HCT116 (cell line): ENCODE measurements around the gene HLA-DRB1. TPM values are rescaled to one million over a fixed set of nuclear protein-coding genes. Genes with fewer than 3 reads are reported as not detected.

Experiments
- ATAC-seq: fragments of 200-7000 bp; cut with Tn5 transposase; 2 replicates; pipeline ENCODE4 v1.9.1; 2020; ENCODE audit warnings: mild to moderate bottlenecking, moderate library complexity
- BruUV-seq: library from RNA; stranded (reverse); fragments of 400-500 nt; replicated peaks from 2 replicates; lab custom pipeline; 2021; lab: Mats Ljungman, UMichigan
- CTCF ChIA-PET: fragments of 300-600 bp; sonication (Branson Sonifier 250); formaldehyde crosslinking; loops from one replicate; lab custom pipeline; 2021; ENCODE audit warnings: antibody characterized with exemption; lab: Charles Lee
- POLR2A ChIA-PET: fragments of 300-600, 350-600 bp; sonication (Branson Sonifier 250); formaldehyde crosslinking; loops from one replicate; lab custom pipeline; 2021; ENCODE audit warnings: antibody characterized with exemption; lab: Charles Lee
- RAD21 ChIA-PET, 2 experiments: fragments of 300-600 bp; sonication (Branson Sonifier 250); formaldehyde crosslinking; loops; one replicate each; lab custom pipeline; 2023; ENCODE audit warnings: low total read pairs in 2 of 2; ENCODE audit not compliant: uncharacterized antibody in 2 of 2, unreplicated experiment in 2 of 2, low non-redundant PET in 1 of 2; lab: Charles Lee
- DNase-seq: peaks from one replicate; pipeline ENCODE4 v3.0.0-alpha.2; 2010; ENCODE audit warnings: low read depth, low spot score
- H2AFZ ChIP-seq: fragments of 200-600 bp; shearing (Covaris generic), sonication (generic); 2 replicates; pipeline ENCODE4 v1.6.1; 2017; ENCODE audit warnings: low read depth, mixed run types, mixed read lengths, antibody characterized with exemption, low read length; ENCODE audit not compliant: poor library complexity, severe bottlenecking
- H3K27ac ChIP-seq: 2 replicates; pipeline ENCODE4 v1.5.1; 2012; ENCODE audit warnings: low read depth, low read length
- H3K27me3 ChIP-seq: fragments of 200-600 bp; sonication (generic); 2 replicates; pipeline ENCODE4 v1.6.1; 2016; ENCODE audit warnings: mixed run types, low read length, mixed read lengths; ENCODE audit not compliant: insufficient read depth
- H3K36me3 ChIP-seq, 2 experiments: fragments of 200-500 bp in 1 of 2; fragments of 200-600 bp in 1 of 2; sonication (Bioruptor generic) in 1 of 2; sonication (generic) in 1 of 2; 2 replicates each; pipeline versions ENCODE4 v1.5.1 to v1.6.1; 2014 to 2016; ENCODE audit warnings: low read length in 2 of 2, inconsistent platforms in 1 of 2, mixed read lengths in 1 of 2, mixed run types in 1 of 2; ENCODE audit not compliant: insufficient read depth in 2 of 2, control insufficient read depth in 1 of 2
- H3K4me1 ChIP-seq, 2 experiments: fragments of 200-600 bp in 1 of 2; sonication (generic) in 1 of 2; 2 replicates each; pipeline versions ENCODE4 v1.5.1 to v1.6.1; 2012 to 2017; ENCODE audit warnings: low read length in 2 of 2, inconsistent platforms in 1 of 2, mild to moderate bottlenecking in 1 of 2, mixed read lengths in 1 of 2, mixed run types in 1 of 2, moderate library complexity in 1 of 2; ENCODE audit not compliant: insufficient read depth in 2 of 2, control insufficient read depth in 1 of 2
- H3K4me2 ChIP-seq: fragments of 200-600 bp; sonication (generic); 2 replicates; pipeline ENCODE4 v1.6.1; 2017; ENCODE audit warnings: mixed run types, low read length, mixed read lengths
- H3K4me3 ChIP-seq, 2 experiments: fragments of 200-600 bp in 1 of 2; sonication (generic) in 1 of 2; replicated peaks in 1 of 2; 2 replicates each; pipeline ENCODE4 v1.5.1; 2011 to 2016; ENCODE audit warnings: low read length in 2 of 2, control low read depth in 1 of 2, low read depth in 1 of 2, mild to moderate bottlenecking in 1 of 2, mixed read lengths in 1 of 2, mixed run types in 1 of 2
- H3K79me2 ChIP-seq: fragments of 200-600 bp; sonication (generic); 2 replicates; pipeline ENCODE4 v1.6.1; 2017; ENCODE audit warnings: mild to moderate bottlenecking, mixed run types, low read length, moderate library complexity, mixed read lengths; ENCODE audit not compliant: insufficient read depth
- H3K9ac ChIP-seq: fragments of 200-600 bp; sonication (generic); 2 replicates; pipeline ENCODE4 v1.6.1; 2016; ENCODE audit warnings: low read length, mixed read lengths
- H3K9me2 ChIP-seq: fragments of 200-600 bp; sonication (generic), shearing (Covaris generic); 2 replicates; pipeline ENCODE4 v1.6.1; 2017; ENCODE audit warnings: mixed run types, mild to moderate bottlenecking, moderate library complexity; ENCODE audit not compliant: insufficient read depth
- H3K9me3 ChIP-seq, 2 experiments: fragments of 200-500 bp in 1 of 2; fragments of 200-600 bp in 1 of 2; sonication (Bioruptor generic) in 1 of 2; sonication (generic) in 1 of 2; 2 replicates each; pipeline ENCODE4 v1.6.1; 2014 to 2017; ENCODE audit warnings: low read length in 2 of 2, mixed read lengths in 2 of 2, inconsistent platforms in 1 of 2, low read depth in 1 of 2, mild to moderate bottlenecking in 1 of 2, mixed run types in 1 of 2, moderate library complexity in 1 of 2; ENCODE audit not compliant: control insufficient read depth in 1 of 2, insufficient read depth in 1 of 2
- H4K20me1 ChIP-seq: fragments of 200-600 bp; sonication (generic), shearing (Covaris generic); 2 replicates; pipeline ENCODE4 v1.6.1; 2017; ENCODE audit warnings: mixed run types, mild to moderate bottlenecking, moderate library complexity; ENCODE audit not compliant: insufficient read depth
- ATF3 ChIP-seq: IDR thresholded peaks from 2 replicates; pipeline ENCODE4 v1.6.1; 2012
- CBX3 ChIP-seq: IDR thresholded peaks from 2 replicates; pipeline ENCODE4 v1.6.1; 2012; ENCODE audit warnings: low read depth
- CEBPB ChIP-seq: IDR thresholded peaks from 2 replicates; pipeline ENCODE4 v1.6.1; 2012; ENCODE audit warnings: low read depth
- EGR1 ChIP-seq: IDR thresholded peaks from 2 replicates; pipeline ENCODE4 v1.6.1; 2012; ENCODE audit warnings: low read depth
- ELF1 ChIP-seq: IDR thresholded peaks from 2 replicates; pipeline ENCODE4 v1.6.1; 2012; ENCODE audit warnings: low read depth, borderline replicate concordance
- EZH2 ChIP-seq: fragments of 200-600 bp; sonication (generic); IDR thresholded peaks from 2 replicates; pipeline ENCODE4 v1.6.1; 2017; ENCODE audit warnings: antibody characterized with exemption, mixed run types
- EZH2phosphoT487 ChIP-seq: fragments of 200-600 bp; IDR thresholded peaks from 2 replicates; pipeline ENCODE4 v1.6.1; 2018; ENCODE audit warnings: antibody characterized with exemption, borderline replicate concordance
- FOSL1 ChIP-seq: IDR thresholded peaks from 2 replicates; pipeline ENCODE4 v1.6.1; 2012; ENCODE audit warnings: low read depth
- JUND ChIP-seq: IDR thresholded peaks from 2 replicates; pipeline ENCODE4 v1.6.1; 2012
- POLR2A ChIP-seq: IDR thresholded peaks from 2 replicates; pipeline ENCODE4 v1.7.0; 2011; ENCODE audit warnings: borderline replicate concordance; ENCODE audit not compliant: insufficient read depth, insufficient read length; ENCODE audit errors: extremely low read depth
- POLR2AphosphoS5 ChIP-seq: IDR thresholded peaks from 2 replicates; pipeline ENCODE4 v1.6.1; 2011; ENCODE audit warnings: mild to moderate bottlenecking, low read depth, low read length, moderate library complexity
- SIN3A ChIP-seq: IDR thresholded peaks from 2 replicates; pipeline ENCODE4 v1.6.1; 2012; ENCODE audit warnings: low read depth
- SP1 ChIP-seq: IDR thresholded peaks from 2 replicates; pipeline ENCODE4 v1.6.1; 2012; ENCODE audit warnings: low read depth
- SRF ChIP-seq: IDR thresholded peaks from 2 replicates; pipeline ENCODE4 v1.6.1; 2012; ENCODE audit warnings: low read depth
- TCF7L2 ChIP-seq: IDR thresholded peaks from 2 replicates; pipeline ENCODE4 v1.7.0; 2011; ENCODE audit warnings: borderline replicate concordance, inconsistent platforms; ENCODE audit not compliant: insufficient read depth, insufficient read length; ENCODE audit errors: extremely low read depth
- YY1 ChIP-seq: IDR thresholded peaks from 2 replicates; pipeline ENCODE4 v1.6.1; 2011; ENCODE audit warnings: low read length, low read depth, moderate library complexity, mild to moderate bottlenecking; ENCODE audit not compliant: insufficient replicate concordance; ENCODE audit errors: extremely low read depth
- ZFX ChIP-seq: fragments of 450-650 bp; IDR thresholded peaks from 2 replicates; pipeline ENCODE4 v1.6.1; 2017
- ZNF274 ChIP-seq: fragments of 200-500 bp; sonication (Bioruptor generic); IDR thresholded peaks from 2 replicates; pipeline ENCODE4 v1.6.1; 2014; ENCODE audit warnings: mild to moderate bottlenecking, low read depth, low read length, inconsistent platforms
- intact Hi-C: fragments of 100-400 bp; cut with micrococcal nuclease; formaldehyde crosslinking; loops from 2 replicates; pipeline ENCODE4 v1.10.0; 2022
- total RNA-seq: library from RNA; stranded (reverse); gene quantifications from one replicate; pipeline ENCODE4 v1.2.1, GENCODE V29; 2021; ENCODE audit not compliant: unreplicated experiment
- TF ChIP-seq, protein P1 (sequence below), 3 experiments: fragments of 200-600 bp in 1 of 3; sonication (generic) in 1 of 3; IDR thresholded peaks in 2 of 3; conservative IDR thresholded peaks in 1 of 3; 2 replicates each; pipeline ENCODE4 v1.5.1; 2012 to 2017; ENCODE audit warnings: low read depth in 2 of 3, low read length in 2 of 3, antibody characterized with exemption in 1 of 3, borderline replicate concordance in 1 of 3, control low read depth in 1 of 3, mild to moderate bottlenecking in 1 of 3, mixed read lengths in 1 of 3, mixed run types in 1 of 3, moderate library complexity in 1 of 3; ENCODE audit not compliant: insufficient read depth in 1 of 3
- TF ChIP-seq, protein P2 (sequence below): IDR thresholded peaks from 2 replicates; pipeline ENCODE4 v1.6.1; 2012; ENCODE audit warnings: low read depth

The HLA-DRB1 gene
- total RNA-seq, 1 experiment from 2014 or later, result 2.7 TPM

GRCh38 chr6:32607263-32607987 is 17.8 kb upstream of the HLA-DRB1 start:
- Histone ChIP-seq H4K20me1 (no peaks in the 10 kb centered on the region), H3K9me3 (no peaks in the 10 kb centered on the region), H3K36me3 (no peaks in the 10 kb centered on the region), H3K9me2 (no peaks in the 10 kb centered on the region), H3K27ac (no peak overlapping the region), H2AFZ (no peak overlapping the region), H3K9ac (no peak overlapping the region), H3K4me1 (peaks cover 0 to 10% of the 10 kb centered on the region in 2 experiments; a peak in 3 of 4 replicates), H3K4me2 (no peak overlapping the region), H3K27me3 (no peaks in the 10 kb centered on the region), H3K4me3 (no peak overlapping the region), H3K79me2 (no peaks in the 10 kb centered on the region)
- ATAC-seq (no peak), DNase-seq (no peak)
- ChIA-PET POLR2A (no interaction called here), CTCF (no interaction called here), RAD21 (no interaction called here)
- BruUV-seq, result no TSS peak
- no peak for TF ChIP-seq ELF1
- no peak for TF ChIP-seq ZNF274
- no peak for TF ChIP-seq TCF7L2
- no peak for TF ChIP-seq ATF3
- TF ChIP-seq, protein P1, sequence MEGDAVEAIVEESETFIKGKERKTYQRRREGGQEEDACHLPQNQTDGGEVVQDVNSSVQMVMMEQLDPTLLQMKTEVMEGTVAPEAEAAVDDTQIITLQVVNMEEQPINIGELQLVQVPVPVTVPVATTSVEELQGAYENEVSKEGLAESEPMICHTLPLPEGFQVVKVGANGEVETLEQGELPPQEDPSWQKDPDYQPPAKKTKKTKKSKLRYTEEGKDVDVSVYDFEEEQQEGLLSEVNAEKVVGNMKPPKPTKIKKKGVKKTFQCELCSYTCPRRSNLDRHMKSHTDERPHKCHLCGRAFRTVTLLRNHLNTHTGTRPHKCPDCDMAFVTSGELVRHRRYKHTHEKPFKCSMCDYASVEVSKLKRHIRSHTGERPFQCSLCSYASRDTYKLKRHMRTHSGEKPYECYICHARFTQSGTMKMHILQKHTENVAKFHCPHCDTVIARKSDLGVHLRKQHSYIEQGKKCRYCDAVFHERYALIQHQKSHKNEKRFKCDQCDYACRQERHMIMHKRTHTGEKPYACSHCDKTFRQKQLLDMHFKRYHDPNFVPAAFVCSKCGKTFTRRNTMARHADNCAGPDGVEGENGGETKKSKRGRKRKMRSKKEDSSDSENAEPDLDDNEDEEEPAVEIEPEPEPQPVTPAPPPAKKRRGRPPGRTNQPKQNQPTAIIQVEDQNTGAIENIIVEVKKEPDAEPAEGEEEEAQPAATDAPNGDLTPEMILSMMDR (IDR thresholded peaks at IDR 0.05 in 2 of 3, conservative IDR thresholded peaks at IDR 0.05 in 1 of 3; ENCODE audit: borderline replicate concordance in 1 of 3, insufficient read depth in 1 of 3, low read depth in 2 of 3, low read length in 2 of 3), result no peak
- TF ChIP-seq SP1, result no peak
- no peak for TF ChIP-seq JUND
- no peak for TF ChIP-seq EZH2
- no peak for TF ChIP-seq SRF
- TF ChIP-seq SIN3A, result no peak
- TF ChIP-seq CEBPB, result no peak
- TF ChIP-seq EGR1, result no peak
- TF ChIP-seq ZFX, result no peak
- TF ChIP-seq POLR2A, result no peak
- no peak for TF ChIP-seq CBX3
- TF ChIP-seq YY1, result no peak
- TF ChIP-seq EZH2phosphoT487, result no peak
- TF ChIP-seq POLR2AphosphoS5, result no peak
- TF ChIP-seq, protein P2, sequence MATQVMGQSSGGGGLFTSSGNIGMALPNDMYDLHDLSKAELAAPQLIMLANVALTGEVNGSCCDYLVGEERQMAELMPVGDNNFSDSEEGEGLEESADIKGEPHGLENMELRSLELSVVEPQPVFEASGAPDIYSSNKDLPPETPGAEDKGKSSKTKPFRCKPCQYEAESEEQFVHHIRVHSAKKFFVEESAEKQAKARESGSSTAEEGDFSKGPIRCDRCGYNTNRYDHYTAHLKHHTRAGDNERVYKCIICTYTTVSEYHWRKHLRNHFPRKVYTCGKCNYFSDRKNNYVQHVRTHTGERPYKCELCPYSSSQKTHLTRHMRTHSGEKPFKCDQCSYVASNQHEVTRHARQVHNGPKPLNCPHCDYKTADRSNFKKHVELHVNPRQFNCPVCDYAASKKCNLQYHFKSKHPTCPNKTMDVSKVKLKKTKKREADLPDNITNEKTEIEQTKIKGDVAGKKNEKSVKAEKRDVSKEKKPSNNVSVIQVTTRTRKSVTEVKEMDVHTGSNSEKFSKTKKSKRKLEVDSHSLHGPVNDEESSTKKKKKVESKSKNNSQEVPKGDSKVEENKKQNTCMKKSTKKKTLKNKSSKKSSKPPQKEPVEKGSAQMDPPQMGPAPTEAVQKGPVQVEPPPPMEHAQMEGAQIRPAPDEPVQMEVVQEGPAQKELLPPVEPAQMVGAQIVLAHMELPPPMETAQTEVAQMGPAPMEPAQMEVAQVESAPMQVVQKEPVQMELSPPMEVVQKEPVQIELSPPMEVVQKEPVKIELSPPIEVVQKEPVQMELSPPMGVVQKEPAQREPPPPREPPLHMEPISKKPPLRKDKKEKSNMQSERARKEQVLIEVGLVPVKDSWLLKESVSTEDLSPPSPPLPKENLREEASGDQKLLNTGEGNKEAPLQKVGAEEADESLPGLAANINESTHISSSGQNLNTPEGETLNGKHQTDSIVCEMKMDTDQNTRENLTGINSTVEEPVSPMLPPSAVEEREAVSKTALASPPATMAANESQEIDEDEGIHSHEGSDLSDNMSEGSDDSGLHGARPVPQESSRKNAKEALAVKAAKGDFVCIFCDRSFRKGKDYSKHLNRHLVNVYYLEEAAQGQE, result no peak
- no peak for TF ChIP-seq FOSL1
- intact Hi-C loops, result no loop called here
